Adrenal gland (tissue), 5 donors: ENCODE data around the gene IQSEC1.

Experiments
- POLR2A ChIP-seq, 2 donors: fragments of 450-650 bp; IDR thresholded peaks; one replicate each; pipeline ENCODE4 v1.6.1; 2017; ENCODE audit warnings: antibody characterized with exemption in 2 of 2, mild to moderate bottlenecking in 2 of 2, moderate library complexity in 1 of 2
- TF ChIP-seq, protein P1 (sequence below), 6 experiments: fragments of 450-650 bp in 4 of 6; fragments of 200-600 bp in 2 of 6; sonication (generic) in 1 of 6; IDR thresholded peaks; 1 replicate in 5 of 6; 2 replicates in 1 of 6; pipeline versions ENCODE4 v1.5.1 to v1.8.0; 2016 to 2021; ENCODE audit warnings: antibody characterized with exemption in 6 of 6, mild to moderate bottlenecking in 2 of 6, moderate library complexity in 1 of 6
- donor health status: DM: no; HTN: no; CAD: no.

DNA sequence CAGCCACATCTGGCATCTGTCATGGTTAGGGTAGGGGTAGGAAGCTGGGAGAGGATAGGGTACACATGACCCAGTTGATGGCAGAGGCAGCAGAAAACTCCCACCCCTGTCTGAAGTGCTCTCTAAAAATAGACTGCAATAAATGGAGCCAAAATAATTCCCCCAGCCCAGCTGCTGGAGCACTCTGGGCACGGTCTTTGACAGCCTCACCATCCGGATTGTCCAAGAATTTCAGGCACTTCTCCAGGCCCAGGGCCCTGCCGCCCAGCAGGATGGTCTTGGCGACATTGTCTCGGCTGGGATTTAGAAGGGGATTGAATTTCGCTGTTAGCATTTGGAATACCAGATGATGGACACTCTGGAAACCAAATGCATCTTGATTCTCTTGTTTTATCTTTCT is 103.7 kb downstream of the IQSEC1 start:
- TF ChIP-seq, protein P1, sequence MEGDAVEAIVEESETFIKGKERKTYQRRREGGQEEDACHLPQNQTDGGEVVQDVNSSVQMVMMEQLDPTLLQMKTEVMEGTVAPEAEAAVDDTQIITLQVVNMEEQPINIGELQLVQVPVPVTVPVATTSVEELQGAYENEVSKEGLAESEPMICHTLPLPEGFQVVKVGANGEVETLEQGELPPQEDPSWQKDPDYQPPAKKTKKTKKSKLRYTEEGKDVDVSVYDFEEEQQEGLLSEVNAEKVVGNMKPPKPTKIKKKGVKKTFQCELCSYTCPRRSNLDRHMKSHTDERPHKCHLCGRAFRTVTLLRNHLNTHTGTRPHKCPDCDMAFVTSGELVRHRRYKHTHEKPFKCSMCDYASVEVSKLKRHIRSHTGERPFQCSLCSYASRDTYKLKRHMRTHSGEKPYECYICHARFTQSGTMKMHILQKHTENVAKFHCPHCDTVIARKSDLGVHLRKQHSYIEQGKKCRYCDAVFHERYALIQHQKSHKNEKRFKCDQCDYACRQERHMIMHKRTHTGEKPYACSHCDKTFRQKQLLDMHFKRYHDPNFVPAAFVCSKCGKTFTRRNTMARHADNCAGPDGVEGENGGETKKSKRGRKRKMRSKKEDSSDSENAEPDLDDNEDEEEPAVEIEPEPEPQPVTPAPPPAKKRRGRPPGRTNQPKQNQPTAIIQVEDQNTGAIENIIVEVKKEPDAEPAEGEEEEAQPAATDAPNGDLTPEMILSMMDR (IDR thresholded peaks at IDR 0.05) = no peak
- no peak for TF ChIP-seq POLR2A (IDR thresholded peaks at IDR 0.05)
